NCI-H2081 (cell line): ENCODE measurements around the gene SEZ6L.

Experiments used
- DNase-seq, 2 experiments: peaks; one replicate each; lab custom pipeline; 2025; lab: John Stamatoyannopoulos, UW

SEZ6L gene

DNA sequence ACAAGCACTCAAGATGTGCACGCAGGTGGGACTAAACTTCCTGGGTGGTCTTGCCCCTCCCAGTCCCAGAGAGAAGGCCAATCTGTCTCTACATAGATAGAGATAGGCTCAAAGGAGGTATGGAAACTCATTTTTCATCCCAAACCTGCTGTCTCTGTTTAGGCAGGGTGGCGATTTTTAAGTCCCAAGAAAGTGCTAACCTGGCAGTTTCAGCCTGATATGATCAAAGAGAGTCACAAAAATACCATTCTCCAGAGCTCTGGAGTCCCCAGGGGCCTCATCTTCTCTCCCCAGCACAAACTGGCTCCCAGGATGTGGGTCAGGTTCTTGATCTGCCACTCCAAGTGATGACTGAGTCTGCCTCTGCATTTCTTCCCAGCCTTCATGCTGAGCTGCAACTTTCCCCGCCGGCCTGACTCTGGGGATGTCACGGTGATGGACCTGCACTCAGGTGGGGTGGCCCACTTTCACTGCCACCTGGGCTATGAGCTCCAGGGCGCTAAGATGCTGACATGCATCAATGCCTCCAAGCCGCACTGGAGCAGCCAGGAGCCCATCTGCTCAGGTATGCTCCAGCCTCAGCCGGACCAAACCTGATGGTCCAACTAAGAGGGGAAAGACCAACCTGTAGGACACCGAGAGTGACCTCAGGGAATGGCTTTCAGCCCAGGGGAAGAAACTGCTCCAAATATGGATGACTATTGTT, 129.5 kb downstream of the SEZ6L start:
- no peak for DNase-seq

DNA sequence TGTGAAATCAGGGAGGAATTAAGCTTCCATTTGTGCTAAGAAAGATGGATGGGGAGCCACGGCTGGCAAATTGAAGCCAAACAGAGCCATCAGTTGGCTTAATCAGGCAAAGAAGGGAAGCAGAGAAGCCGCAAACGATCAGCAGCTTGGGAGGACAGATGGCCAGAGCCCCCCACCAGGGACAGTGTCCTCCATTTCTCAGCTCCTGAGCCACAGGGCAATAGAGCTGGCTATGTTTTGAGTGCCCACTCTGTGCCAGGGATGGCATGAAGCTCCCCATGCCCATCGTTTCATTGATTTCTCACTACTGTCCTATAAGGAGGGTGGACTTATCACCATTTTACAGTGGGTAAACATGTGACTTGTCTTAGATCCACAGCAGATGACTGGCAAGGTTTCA, 133.5 kb downstream of the SEZ6L start:
- DNase-seq = no peak

DNA sequence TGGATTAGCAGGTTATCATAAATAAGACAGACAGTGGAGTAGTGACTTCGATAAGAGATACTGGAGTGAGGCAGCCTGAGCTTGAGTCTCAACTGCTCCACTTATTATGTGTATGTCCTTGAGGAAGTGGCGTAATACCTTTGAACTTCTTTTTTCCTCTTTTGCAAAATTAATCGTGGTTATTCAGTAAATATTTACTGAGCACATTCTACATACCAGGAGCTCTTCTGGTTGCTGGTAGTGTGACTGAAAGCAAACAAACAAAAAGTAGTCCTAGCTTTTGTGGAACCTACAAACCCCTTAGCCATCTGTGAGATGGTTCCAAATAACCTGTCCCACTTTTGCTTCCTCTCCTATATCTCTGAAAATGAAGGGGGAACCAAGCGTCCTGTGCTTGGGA, 134.2 kb downstream of the SEZ6L start:
- no peak for DNase-seq

- no peak for DNase-seq
Measured at GRCh38 chr22:26304730-26305129, 135.5 kb downstream of the SEZ6L start.

GRCh38 chr22:26308467-26308866, 139.2 kb downstream of the SEZ6L start:
- DNase-seq = no peak

GRCh38 chr22:26310616-26311015, 141.4 kb downstream of the SEZ6L start:
- DNase-seq = no peak

DNA sequence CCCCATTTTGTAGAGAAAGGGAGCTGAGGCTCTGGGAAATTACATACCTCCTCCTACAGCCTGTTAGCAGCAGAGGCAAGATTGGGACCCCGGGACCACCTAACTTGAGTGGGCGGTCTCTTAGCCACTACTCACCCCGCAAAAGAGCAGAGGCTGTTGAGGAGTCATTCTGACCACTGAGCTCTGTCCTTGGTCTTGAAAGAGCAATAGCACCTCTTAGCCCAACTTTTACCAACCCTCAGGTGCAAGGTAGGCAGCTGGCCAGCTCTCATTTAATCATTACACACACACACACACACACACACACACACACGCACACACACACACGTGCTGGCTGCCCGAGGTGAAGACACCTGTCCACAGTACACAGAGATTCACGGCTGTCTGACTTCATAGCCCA, 144.0 kb downstream of the SEZ6L start:
- DNase-seq = no peak

- no peak for DNase-seq
Measured at GRCh38 chr22:26314171-26314570, 144.9 kb downstream of the SEZ6L start.

- no peak for DNase-seq
Measured at GRCh38 chr22:26314656-26315055, 145.4 kb downstream of the SEZ6L start.

- DNase-seq = no peak
Measured at GRCh38 chr22:26316732-26317285, 147.5 kb downstream of the SEZ6L start.

- DNase-seq = no peak
Measured at GRCh38 chr22:26318975-26319374, 149.7 kb downstream of the SEZ6L start.

- no peak for DNase-seq
Measured at GRCh38 chr22:26320447-26320846, 151.2 kb downstream of the SEZ6L start.

- no peak for DNase-seq
Measured at GRCh38 chr22:26321469-26321913, 152.2 kb downstream of the SEZ6L start.

GRCh38 chr22:26322179-26322905, 153.1 kb downstream of the SEZ6L start:
- no peak for DNase-seq

- DNase-seq = no peak
Measured at GRCh38 chr22:26323013-26323412, 153.8 kb downstream of the SEZ6L start.

- DNase-seq = no peak
Measured at GRCh38 chr22:26324150-26324549, 154.9 kb downstream of the SEZ6L start.

- no peak for DNase-seq
Measured at GRCh38 chr22:26325641-26326040, 156.4 kb downstream of the SEZ6L start.

GRCh38 chr22:26326803-26327202, 157.5 kb downstream of the SEZ6L start:
- no peak for DNase-seq

DNA sequence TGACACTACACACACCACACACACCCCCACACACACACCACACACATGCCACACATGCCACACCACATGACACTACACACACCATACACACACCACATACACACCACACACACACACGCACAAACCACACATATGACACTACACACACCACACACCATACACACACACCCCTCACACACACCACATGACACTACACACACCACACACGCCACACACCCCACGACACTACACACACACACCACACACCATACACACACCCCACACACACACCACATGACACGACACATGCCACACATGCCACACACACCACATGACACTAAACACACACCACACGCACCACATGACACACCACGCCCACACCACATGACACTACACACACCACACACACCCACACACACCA, 158.0 kb downstream of the SEZ6L start:
- DNase-seq = no peak

DNA sequence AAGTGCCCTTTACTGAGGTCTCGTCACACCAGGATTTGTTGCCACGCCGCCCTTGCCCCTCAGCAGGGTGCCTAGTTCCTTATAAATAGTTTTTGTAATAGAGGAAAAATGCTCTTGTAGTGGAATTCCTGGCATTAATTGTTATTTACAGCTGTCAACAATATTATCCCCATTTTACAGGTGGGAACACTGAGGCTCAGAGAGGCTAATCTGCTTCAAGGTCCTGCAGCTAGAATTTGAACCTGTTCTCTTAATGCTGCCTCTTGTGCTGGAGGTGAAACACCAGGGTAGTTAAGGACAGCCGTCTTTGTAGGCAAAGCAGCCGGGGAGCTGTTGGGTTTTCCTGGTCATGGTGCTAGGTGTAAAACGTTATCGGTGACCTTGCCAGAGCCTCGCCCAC, 159.0 kb downstream of the SEZ6L start:
- DNase-seq = no peak

GRCh38 chr22:26330971-26331625, 161.8 kb downstream of the SEZ6L start:
- peak; percentile 90 to 91 for DNase-seq

GRCh38 chr22:26333088-26333800, 164.0 kb downstream of the SEZ6L start:
- DNase-seq = no peak
